ENCODE data around the gene BAK1. TPM values are rescaled to one million over a fixed set of nuclear protein-coding genes. Genes with fewer than 3 reads are reported as not detected.

Gene BAK1
- 10.5 and 11.7 TPM in 2 replicates for total RNA-seq

GRCh38 chr6:33579828-33580714 lies at the start of gene BAK1:
Gene BAK1 (minus strand): TSS chr6:33580276. CDS start chr6:33577604, 2,672 bp downstream.

DNA sequence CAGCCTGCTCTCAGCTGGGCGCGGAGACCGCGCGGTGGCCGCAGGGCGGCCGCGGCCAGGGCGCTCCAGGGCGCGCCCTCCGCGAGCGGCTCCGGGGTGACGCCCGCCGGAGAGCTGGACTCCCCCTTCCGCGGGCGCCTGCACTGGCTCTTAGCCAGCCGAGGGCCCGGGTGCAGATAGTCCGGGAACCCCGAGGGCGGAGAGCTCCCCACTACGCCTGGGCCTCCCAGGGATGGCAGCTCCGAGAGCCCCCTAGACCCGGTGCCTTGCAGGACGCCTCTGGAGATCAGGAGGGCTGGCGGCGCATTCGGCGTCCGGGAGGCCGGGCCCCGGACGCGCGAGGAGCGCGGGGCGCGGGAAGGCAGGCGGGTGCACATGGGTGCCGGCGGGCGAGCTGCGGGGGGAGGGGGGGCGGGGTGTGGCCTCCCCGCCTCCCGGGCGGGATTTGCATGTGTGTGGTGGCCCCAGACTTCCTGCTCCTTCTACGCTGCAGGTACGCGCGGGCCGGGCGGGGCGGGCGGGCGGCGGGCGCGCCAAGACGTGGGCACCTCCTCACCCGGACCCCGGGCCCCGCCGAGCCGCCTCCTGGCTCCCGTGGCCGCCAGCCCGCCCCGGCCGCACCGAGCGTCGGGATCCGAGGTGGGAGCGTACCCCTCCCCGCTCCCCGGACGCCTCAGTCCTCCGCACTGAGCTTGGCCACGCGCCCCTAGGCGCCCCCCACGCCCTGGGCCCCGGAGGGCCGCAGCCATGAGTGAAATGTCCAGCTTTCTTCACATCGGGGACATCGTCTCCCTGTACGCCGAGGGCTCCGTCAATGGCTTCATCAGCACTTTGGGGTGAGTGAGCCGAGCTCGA lies 41.0 kb upstream of the BAK1 start, which contains the start of gene ITPR3:
Gene ITPR3 (plus strand): TSS at position 467 of the 855 bp plus-strand sequence. CDS start 281 bp downstream, at position 748.

Other genes starting within 250 kb of the BAK1 start
- 1.8 and 36.2 TPM in 2 replicates for gene KIFC1, start 188.5 kb downstream of the BAK1 start, total RNA-seq
- 23.9 and 27.0 TPM in 2 replicates for gene PHF1, start 169.3 kb downstream of the BAK1 start, total RNA-seq
- gene CUTA, start 162.2 kb downstream of the BAK1 start, total RNA-seq = 125 and 147 TPM in 2 replicates
- 8.0 and 10.8 TPM in 2 replicates for gene SYNGAP1, start 160.2 kb downstream of the BAK1 start, total RNA-seq
- 5.1 and 5.3 TPM in 2 replicates for gene ZBTB9, start 125.7 kb downstream of the BAK1 start, total RNA-seq
- gene ITPR3, start 41.0 kb upstream of the BAK1 start, total RNA-seq = 70.3 and 77.4 TPM in 2 replicates
- gene UQCC2, start 131.4 kb upstream of the BAK1 start, total RNA-seq = 12.7 and 27.5 TPM in 2 replicates
- 0.50 TPM in 1 of 2 replicates, not detected in the other for gene IP6K3, start 166.6 kb upstream of the BAK1 start, total RNA-seq
- 47.0 and 56.4 TPM in 2 replicates for gene LEMD2, start 208.9 kb upstream of the BAK1 start, total RNA-seq
- not detected in 2 replicates for gene MLN, start 223.7 kb upstream of the BAK1 start, total RNA-seq

Data from smooth muscle cell of trachea (primary cell).